HL-60 (cell line): ENCODE data around the gene HMGXB4.

Source experiments
- DNase-seq, 2 experiments: peaks; one replicate each; pipeline ENCODE4 v3.0.0-alpha.2; 2010 to 2020; ENCODE audit warnings: low read depth in 1 of 2, low spot score in 1 of 2
- H3K27ac ChIP-seq: fragments of 250-450 bp; sonication (Bioruptor Pico); replicated peaks from 2 replicates; pipeline ENCODE4 v1.5.1; 2020; ENCODE audit warnings: mild to moderate bottlenecking, moderate library complexity
- H3K27me3 ChIP-seq: fragments of 250-450 bp; sonication (Bioruptor Pico); 2 replicates; pipeline ENCODE4 v1.5.1; 2021; ENCODE audit warnings: mild to moderate bottlenecking, moderate library complexity; ENCODE audit not compliant: insufficient read depth, poor library complexity, severe bottlenecking
- H3K4me3 ChIP-seq: replicated peaks from 2 replicates; pipeline ENCODE4 v1.5.1; 2011; ENCODE audit warnings: mild to moderate bottlenecking, control low read depth, low read length; ENCODE audit not compliant: insufficient read depth
- GABPA ChIP-seq: IDR thresholded peaks from 2 replicates; pipeline ENCODE4 v1.6.1; 2012; ENCODE audit warnings: low read depth
- POLR2AphosphoS5 ChIP-seq: IDR thresholded peaks from 2 replicates; pipeline ENCODE4 v1.6.1; 2012; ENCODE audit warnings: low read depth
- SPI1 ChIP-seq: IDR thresholded peaks from 2 replicates; pipeline ENCODE4 v1.6.1; 2012; ENCODE audit warnings: low read depth, mild to moderate bottlenecking, borderline replicate concordance
- TF ChIP-seq, protein P1 (sequence below): IDR thresholded peaks from 2 replicates; pipeline ENCODE4 v1.6.1; 2012; ENCODE audit warnings: low read depth; ENCODE audit not compliant: insufficient replicate concordance
- TF ChIP-seq, protein P2 (sequence below): IDR thresholded peaks from one replicate; pipeline ENCODE4 v1.5.1; 2011; ENCODE audit warnings: low read length, control low read depth, inconsistent platforms; ENCODE audit not compliant: insufficient read depth

HMGXB4 gene

DNA sequence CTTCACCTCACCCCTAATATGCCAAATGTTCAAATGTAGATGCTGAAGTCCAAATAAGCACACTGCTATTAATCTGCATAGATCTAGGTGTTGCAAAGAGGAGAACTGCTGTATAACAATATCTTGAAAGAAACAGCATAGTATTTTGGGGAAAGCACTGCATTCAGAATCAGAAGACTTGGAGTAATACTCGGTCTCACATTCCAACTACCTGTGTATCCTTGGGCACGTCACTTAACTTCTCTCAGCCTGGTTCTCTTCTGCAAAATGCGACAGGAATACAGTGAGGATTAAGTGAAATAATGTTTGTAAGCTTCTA is 332 bp upstream of the HMGXB4 start:
- no peak for TF ChIP-seq POLR2AphosphoS5
- TF ChIP-seq, protein P1, sequence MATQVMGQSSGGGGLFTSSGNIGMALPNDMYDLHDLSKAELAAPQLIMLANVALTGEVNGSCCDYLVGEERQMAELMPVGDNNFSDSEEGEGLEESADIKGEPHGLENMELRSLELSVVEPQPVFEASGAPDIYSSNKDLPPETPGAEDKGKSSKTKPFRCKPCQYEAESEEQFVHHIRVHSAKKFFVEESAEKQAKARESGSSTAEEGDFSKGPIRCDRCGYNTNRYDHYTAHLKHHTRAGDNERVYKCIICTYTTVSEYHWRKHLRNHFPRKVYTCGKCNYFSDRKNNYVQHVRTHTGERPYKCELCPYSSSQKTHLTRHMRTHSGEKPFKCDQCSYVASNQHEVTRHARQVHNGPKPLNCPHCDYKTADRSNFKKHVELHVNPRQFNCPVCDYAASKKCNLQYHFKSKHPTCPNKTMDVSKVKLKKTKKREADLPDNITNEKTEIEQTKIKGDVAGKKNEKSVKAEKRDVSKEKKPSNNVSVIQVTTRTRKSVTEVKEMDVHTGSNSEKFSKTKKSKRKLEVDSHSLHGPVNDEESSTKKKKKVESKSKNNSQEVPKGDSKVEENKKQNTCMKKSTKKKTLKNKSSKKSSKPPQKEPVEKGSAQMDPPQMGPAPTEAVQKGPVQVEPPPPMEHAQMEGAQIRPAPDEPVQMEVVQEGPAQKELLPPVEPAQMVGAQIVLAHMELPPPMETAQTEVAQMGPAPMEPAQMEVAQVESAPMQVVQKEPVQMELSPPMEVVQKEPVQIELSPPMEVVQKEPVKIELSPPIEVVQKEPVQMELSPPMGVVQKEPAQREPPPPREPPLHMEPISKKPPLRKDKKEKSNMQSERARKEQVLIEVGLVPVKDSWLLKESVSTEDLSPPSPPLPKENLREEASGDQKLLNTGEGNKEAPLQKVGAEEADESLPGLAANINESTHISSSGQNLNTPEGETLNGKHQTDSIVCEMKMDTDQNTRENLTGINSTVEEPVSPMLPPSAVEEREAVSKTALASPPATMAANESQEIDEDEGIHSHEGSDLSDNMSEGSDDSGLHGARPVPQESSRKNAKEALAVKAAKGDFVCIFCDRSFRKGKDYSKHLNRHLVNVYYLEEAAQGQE, result no peak
- TF ChIP-seq GABPA, result no peak
- TF ChIP-seq SPI1, result no peak
- TF ChIP-seq, protein P2, sequence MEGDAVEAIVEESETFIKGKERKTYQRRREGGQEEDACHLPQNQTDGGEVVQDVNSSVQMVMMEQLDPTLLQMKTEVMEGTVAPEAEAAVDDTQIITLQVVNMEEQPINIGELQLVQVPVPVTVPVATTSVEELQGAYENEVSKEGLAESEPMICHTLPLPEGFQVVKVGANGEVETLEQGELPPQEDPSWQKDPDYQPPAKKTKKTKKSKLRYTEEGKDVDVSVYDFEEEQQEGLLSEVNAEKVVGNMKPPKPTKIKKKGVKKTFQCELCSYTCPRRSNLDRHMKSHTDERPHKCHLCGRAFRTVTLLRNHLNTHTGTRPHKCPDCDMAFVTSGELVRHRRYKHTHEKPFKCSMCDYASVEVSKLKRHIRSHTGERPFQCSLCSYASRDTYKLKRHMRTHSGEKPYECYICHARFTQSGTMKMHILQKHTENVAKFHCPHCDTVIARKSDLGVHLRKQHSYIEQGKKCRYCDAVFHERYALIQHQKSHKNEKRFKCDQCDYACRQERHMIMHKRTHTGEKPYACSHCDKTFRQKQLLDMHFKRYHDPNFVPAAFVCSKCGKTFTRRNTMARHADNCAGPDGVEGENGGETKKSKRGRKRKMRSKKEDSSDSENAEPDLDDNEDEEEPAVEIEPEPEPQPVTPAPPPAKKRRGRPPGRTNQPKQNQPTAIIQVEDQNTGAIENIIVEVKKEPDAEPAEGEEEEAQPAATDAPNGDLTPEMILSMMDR, result no peak
- no peak for DNase-seq
- Histone ChIP-seq H3K27ac (peak overlapping the region; percentile 81), H3K27me3 (no peaks in the 10 kb centered on the region), H3K4me3 (peak overlapping the region; percentile 60)

DNA sequence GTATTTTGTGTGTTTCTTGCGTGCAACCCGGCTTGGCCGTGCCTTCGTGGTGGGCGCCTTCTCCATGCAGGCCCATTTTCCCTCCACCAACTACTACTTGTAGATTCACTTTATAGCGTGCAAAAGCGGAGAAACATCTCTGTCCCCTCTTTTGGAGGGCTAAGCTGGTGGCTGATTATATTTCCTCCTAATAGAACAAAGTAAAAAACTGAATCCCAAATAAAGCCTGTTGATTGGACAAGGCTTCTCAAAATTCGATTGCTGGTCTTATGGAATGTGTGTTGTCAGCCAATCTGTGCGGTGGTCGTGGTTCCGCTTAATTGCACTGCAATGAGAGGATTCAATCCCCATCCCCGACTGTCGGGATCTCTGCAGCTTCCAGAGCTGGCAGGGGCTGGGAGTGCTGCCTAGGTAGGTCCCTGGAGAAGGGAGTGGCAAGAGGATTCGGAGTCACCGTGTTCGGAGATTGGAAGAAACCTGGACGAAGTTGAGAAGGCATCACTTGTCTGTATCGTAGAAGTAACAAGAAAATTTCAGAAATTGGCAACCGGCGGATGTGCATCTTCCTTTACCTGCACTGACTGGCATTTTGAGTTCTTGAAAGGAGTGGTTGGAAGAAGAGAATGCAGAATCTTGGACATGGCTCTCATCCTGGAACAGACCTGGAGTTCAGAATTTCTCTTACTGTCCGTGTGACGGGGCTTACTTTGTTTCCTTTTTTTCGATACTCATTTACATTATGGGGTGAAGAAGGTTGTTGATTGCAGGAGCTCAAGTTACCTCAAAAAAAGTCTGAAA is 1.1 kb downstream of the HMGXB4 start:
- peak in 1 of 2 experiments; percentile 11 for DNase-seq
- TF ChIP-seq POLR2AphosphoS5, result no peak
- TF ChIP-seq GABPA, result no peak
- TF ChIP-seq SPI1, result no peak
- TF ChIP-seq, protein P2, result no peak
- TF ChIP-seq, protein P1, result no peak
- Histone ChIP-seq H3K4me3 (peak overlapping the region; percentile 60), H3K27ac (peak overlapping the region; percentile 81), H3K27me3 (no peaks in the 10 kb centered on the region)

DNA sequence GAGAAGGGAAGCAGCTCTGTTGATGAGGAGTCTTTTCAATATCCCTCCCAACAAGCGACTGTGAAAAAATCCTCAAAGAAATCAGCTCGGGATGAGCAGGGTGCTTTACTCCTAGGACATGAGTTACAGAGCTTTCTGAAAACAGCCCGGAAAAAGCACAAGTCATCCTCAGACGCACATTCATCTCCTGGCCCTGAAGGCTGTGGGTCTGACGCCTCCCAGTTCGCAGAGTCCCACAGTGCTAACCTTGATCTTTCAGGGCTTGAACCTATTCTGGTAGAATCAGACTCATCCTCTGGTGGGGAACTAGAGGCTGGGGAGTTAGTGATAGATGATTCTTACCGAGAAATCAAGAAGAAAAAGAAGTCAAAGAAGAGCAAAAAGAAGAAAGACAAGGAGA is 7.7 kb downstream of the HMGXB4 start:
- no peak for DNase-seq
- no peak for TF ChIP-seq POLR2AphosphoS5
- H3K27me3 ChIP-seq, result no peaks in the 10 kb centered on the region
- no peak overlapping the region for H3K27ac ChIP-seq
- H3K4me3 ChIP-seq, result no peak overlapping the region

DNA sequence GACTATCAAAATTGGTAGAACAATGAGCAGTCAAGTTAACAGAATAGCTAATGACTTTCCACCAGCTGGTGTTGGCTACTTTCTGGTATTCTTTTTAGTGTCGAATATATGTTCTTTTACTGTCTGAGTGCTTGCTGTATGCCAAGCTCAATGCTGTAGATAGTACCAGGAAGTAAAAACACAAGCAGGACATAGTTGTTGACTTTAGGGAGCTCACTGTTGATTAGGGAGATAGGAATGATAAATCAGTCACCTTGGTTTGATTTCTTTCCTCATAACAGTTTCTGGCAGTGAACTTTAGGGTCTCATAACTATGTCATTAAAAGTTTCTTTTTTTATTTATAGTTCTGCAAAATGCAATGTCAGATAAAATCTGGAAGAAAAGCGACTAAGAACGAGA is 9.0 kb downstream of the HMGXB4 start:
- no peaks in the 10 kb centered on the region for H3K27me3 ChIP-seq
- TF ChIP-seq, protein P1, result no peak
- TF ChIP-seq, protein P2, result no peak
- TF ChIP-seq POLR2AphosphoS5 (no peak), GABPA (no peak), SPI1 (no peak)
- H3K27ac ChIP-seq, result no peak overlapping the region
- DNase-seq, result no peak
- no peak overlapping the region for H3K4me3 ChIP-seq
